ELF-1 (cell line): Measurements from ENCODE around the gene SYT17.
A peak's percentile ranks its signal among the peaks of the same experiment; 100 is the strongest.

ENCODE experiments used
- DNase-seq: peaks from one replicate; pipeline ENCODE4 v3.0.0-alpha.2; 2016; ENCODE audit warnings: low read depth, low spot score

Gene SYT17

GRCh38 chr16:19297454-19297853 lies 129.4 kb downstream of the SYT17 start:
- no peak for DNase-seq

- DNase-seq = no peak
These were observed 131.5 kb downstream of the SYT17 start for GRCh38 chr16:19299565-19299964.

GRCh38 chr16:19301931-19302330 lies 133.9 kb downstream of the SYT17 start:
- DNase-seq = no peak

- DNase-seq = peak; percentile 71
These were observed 136.7 kb downstream of the SYT17 start for GRCh38 chr16:19304750-19305149.

GRCh38 chr16:19305443-19305842 lies 137.4 kb downstream of the SYT17 start:
- DNase-seq = no peak

GRCh38 chr16:19307587-19308241 lies 139.7 kb downstream of the SYT17 start:
- DNase-seq = peak; percentile 43

GRCh38 chr16:19308392-19308791 lies 140.4 kb downstream of the SYT17 start:
- no peak for DNase-seq

- DNase-seq = no peak
These were observed 141.1 kb downstream of the SYT17 start for GRCh38 chr16:19309178-19309577.

GRCh38 chr16:19314718-19315425 lies 146.8 kb downstream of the SYT17 start:
- DNase-seq = no peak

- DNase-seq = no peak
These were observed 147.9 kb downstream of the SYT17 start for GRCh38 chr16:19315889-19316433.

- DNase-seq = no peak
These were observed 148.8 kb downstream of the SYT17 start for GRCh38 chr16:19316846-19317245.
